Non-pigmented ciliary epithelial cell (primary cell): ENCODE results near the gene GOPC.

Source experiments
- DNase-seq: peaks from one replicate; pipeline ENCODE4 v3.0.0-alpha.2; 2010; ENCODE audit warnings: low read depth

Gene GOPC

DNA sequence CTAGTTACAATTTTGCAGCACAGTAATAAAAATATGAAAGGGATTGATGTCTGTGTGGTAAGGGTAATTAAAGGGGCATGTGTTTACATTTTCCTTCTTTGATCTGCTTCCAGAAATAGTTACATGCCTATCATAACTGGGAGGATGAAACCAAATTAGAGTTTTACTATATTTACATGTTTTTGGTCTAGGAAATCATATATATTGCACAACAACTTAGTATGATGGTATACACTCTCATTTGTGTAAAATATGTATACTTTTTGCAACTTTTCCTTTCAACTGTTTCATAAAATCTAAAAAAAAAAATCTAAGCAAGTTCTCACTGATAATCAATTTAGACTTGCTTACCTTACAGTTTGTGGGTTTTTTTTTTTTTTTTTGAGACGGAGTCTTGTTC lies 87.7 kb downstream of the GOPC start:
- no peak for DNase-seq

DNA sequence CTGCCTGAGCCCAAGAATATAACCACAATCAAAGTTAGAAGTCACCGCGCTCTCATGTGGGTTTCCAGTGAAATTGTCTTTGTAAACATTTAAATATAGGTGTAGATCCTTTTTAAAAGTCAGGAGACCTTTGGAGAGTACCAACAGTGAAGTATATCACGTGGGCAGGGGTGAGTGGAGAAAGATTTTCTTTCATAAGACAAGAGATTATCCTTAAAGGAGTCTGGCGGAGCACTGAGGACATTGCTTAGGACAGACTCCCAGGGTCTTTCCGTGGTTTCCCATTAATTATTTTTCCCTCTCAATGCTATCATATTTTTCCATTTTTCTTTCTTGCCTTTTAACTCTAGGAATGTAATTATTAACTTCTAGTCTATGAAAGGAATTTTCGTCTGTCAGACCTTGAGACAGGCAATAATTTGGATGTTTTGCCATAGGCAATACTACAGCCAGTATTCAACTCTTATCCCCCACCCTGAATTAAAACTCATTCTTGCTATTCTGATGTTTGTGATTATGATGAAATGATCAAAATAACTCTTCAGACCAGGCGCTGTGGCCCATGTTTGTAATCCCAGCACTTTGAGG lies 88.4 kb downstream of the GOPC start:
- no peak for DNase-seq

- no peak for DNase-seq
Observed at GRCh38 chr6:117512987-117513573, 89.2 kb downstream of the GOPC start.

GRCh38 chr6:117512056-117512828 lies 90.1 kb downstream of the GOPC start:
- DNase-seq, result no peak
